ENCODE measurements around the gene C22orf39. TPM values are rescaled to one million over a fixed set of nuclear protein-coding genes. Genes with fewer than 3 reads are reported as not detected.

The C22orf39 gene
- total RNA-seq, 1 experiment from 2014 or later, result 19.3 TPM

- no peak overlapping the region for H3K4ac ChIP-seq (ENCODE audit: low read depth, low read length)
- H4K5ac ChIP-seq (ENCODE audit: insufficient read length, low read depth, low read length), result no peak overlapping the region
- peaks cover 0 to 2% of the 10 kb centered on the region in 2 experiments; a peak in 2 of 4 replicates for H3K4me1 Mint-ChIP-seq
- no peak overlapping the region for H4K8ac ChIP-seq (replicated peaks; ENCODE audit: insufficient read length, low read depth, low read length)
- no peak overlapping the region for H3K4me3 Mint-ChIP-seq
- no peaks in the 10 kb centered on the region for H3K9me3 Mint-ChIP-seq
- no peaks in the 10 kb centered on the region for H3K4me1 ChIP-seq (ENCODE audit: insufficient read depth, low read length)
- no peaks in the 10 kb centered on the region for H3K23me2 ChIP-seq (ENCODE audit: insufficient read length, low read depth, low read length, poor library complexity, severe bottlenecking)
- H2AFZ ChIP-seq (ENCODE audit: low read length), result no peak overlapping the region
- peaks cover 2% of the 10 kb centered on the region for H3K79me1 ChIP-seq (ENCODE audit: insufficient read depth, low read depth, low read length, poor library complexity, severe bottlenecking)
- no peak overlapping the region for H3K27ac Mint-ChIP-seq
- no peak overlapping the region for H2AK5ac ChIP-seq (ENCODE audit: insufficient read length, low read length)
- no peaks in the 10 kb centered on the region for H3K27me3 ChIP-seq (ENCODE audit: insufficient read depth, low read length)
- H3K27ac ChIP-seq (ENCODE audit: insufficient read length, low read depth, low read length), result no peak overlapping the region
- no peak for DNase-seq
- no peaks in the 10 kb centered on the region for H3K27me3 Mint-ChIP-seq (ENCODE audit: low read depth)
- no peak overlapping the region for H4K91ac ChIP-seq (ENCODE audit: insufficient read length, low read depth, low read length)
- H3T11ph ChIP-seq (ENCODE audit: low read length), result no peak overlapping the region
- no peak overlapping the region for H3K4me2 ChIP-seq (ENCODE audit: insufficient read depth, insufficient read length, low read length)
- H2BK120ac ChIP-seq (ENCODE audit: low read depth, low read length, poor library complexity, severe bottlenecking), result no peak overlapping the region
- H3K36me3 Mint-ChIP-seq (ENCODE audit: insufficient read depth in 1 of 3, low read depth in 3 of 3), result peaks cover 32 to 65% (median 45%) of the 10 kb centered on the region in 3 experiments; a peak in 6 of 7 replicates
- H3K18ac ChIP-seq (ENCODE audit: insufficient read length, low read depth, low read length), result no peak overlapping the region
- H3K23ac ChIP-seq (ENCODE audit: insufficient read length, low read depth, low read length), result no peak overlapping the region
- no CpG with 5 or more reads among the region's 16 CpGs for WGBS (ENCODE audit: extremely low coverage, insufficient read length, low lambda C conversion rate)
- no peak for TF ChIP-seq CTCF (conservative IDR thresholded peaks at IDR 0.05)
- H3K79me2 ChIP-seq (ENCODE audit: insufficient read depth, low read length), result peaks cover 4% of the 10 kb centered on the region; the same call in 1 of the 2 replicates
- no peaks in the 10 kb centered on the region for H3K9me3 ChIP-seq (ENCODE audit: control insufficient read depth, low read depth, low read length)
- H3K14ac ChIP-seq (ENCODE audit: insufficient read depth, low read length), result no peak overlapping the region
- no peak overlapping the region for H3K9ac ChIP-seq (ENCODE audit: extremely low read depth, insufficient read length, low read length)
- no peak overlapping the region for H2BK20ac ChIP-seq (ENCODE audit: low read depth, low read length, poor library complexity, severe bottlenecking)
- H2BK12ac ChIP-seq (ENCODE audit: insufficient read length, low read depth, low read length), result no peak overlapping the region
- H2BK15ac ChIP-seq (ENCODE audit: low read depth, low read length), result no peak overlapping the region
- no peaks in the 10 kb centered on the region for H4K20me1 ChIP-seq (ENCODE audit: control insufficient read depth, insufficient read depth, insufficient read length)
- no peak overlapping the region for H3K56ac ChIP-seq (ENCODE audit: insufficient read length, low read depth, low read length)
- H2BK5ac ChIP-seq (ENCODE audit: insufficient read length, low read length), result no peak overlapping the region
Observed at GRCh38 chr22:19407649-19408606, 39.6 kb downstream of the C22orf39 start.

Measured in H9 (cell line).